ENCODE data around the gene PAM.

GRCh38 chr5:103013933-103014552 lies 258.9 kb downstream of the PAM start:
- TF ChIP-seq GATA2 (IDR thresholded peaks at IDR 0.05; ENCODE audit: low read depth, low read length), result no peak
- no peak for TF ChIP-seq GATA3 (IDR thresholded peaks at IDR 0.05; ENCODE audit: low read depth, low read length)
